NCI-H1694 (cell line): Measurements from ENCODE around the gene TNK2.
A peak's percentile ranks its signal among the peaks of the same experiment; 100 is the strongest.
"Not testable (repeated sequence)": the region's sequence is repeated elsewhere in the genome, so short reads cannot be mapped to it uniquely, and the experiment has no call there.

ENCODE experiments used
- DNase-seq: peaks from one replicate; lab custom pipeline; 2025; lab: John Stamatoyannopoulos, UW

The TNK2 gene

GRCh38 chr3:195907934-195908693 lies at the start of gene TNK2:
Gene TNK2 (minus strand): TSS chr3:195908551. CDS start chr3:195888588, 19,963 bp downstream.
- peak; percentile 48 for DNase-seq

GRCh38 chr3:195956577-195956976 lies 48.2 kb upstream of the TNK2 start:
- DNase-seq = no peak

GRCh38 chr3:195955416-195955841 lies 47.1 kb upstream of the TNK2 start:
- DNase-seq = not testable (repeated sequence)

GRCh38 chr3:195954752-195955119 lies 46.4 kb upstream of the TNK2 start:
- not testable (repeated sequence) for DNase-seq

GRCh38 chr3:195954052-195954751 lies 45.9 kb upstream of the TNK2 start:
- DNase-seq = not testable (repeated sequence)

- DNase-seq = not testable (repeated sequence)
These were observed 44.2 kb upstream of the TNK2 start for GRCh38 chr3:195952590-195952989.

GRCh38 chr3:195951443-195952177 lies 43.3 kb upstream of the TNK2 start:
- DNase-seq = not testable (repeated sequence)

- DNase-seq = not testable (repeated sequence)
These were observed 42.4 kb upstream of the TNK2 start for GRCh38 chr3:195950731-195951130.

- DNase-seq = not testable (repeated sequence)
These were observed 41.8 kb upstream of the TNK2 start for GRCh38 chr3:195950164-195950563.

- not testable (repeated sequence) for DNase-seq
These were observed 38.8 kb upstream of the TNK2 start for GRCh38 chr3:195946910-195947699.

GRCh38 chr3:195941265-195941815 lies 33.0 kb upstream of the TNK2 start:
- not testable (repeated sequence) for DNase-seq

GRCh38 chr3:195940806-195941205 lies 32.5 kb upstream of the TNK2 start:
- DNase-seq = not testable (repeated sequence)

GRCh38 chr3:195939526-195940470 lies 31.4 kb upstream of the TNK2 start:
- DNase-seq = not testable (repeated sequence)

- DNase-seq = not testable (repeated sequence)
These were observed 24.7 kb upstream of the TNK2 start for GRCh38 chr3:195933044-195933430.

- no peak for DNase-seq
These were observed 24.2 kb upstream of the TNK2 start for GRCh38 chr3:195932418-195933043.

- DNase-seq = no peak
These were observed 23.4 kb upstream of the TNK2 start for GRCh38 chr3:195931582-195932273.

GRCh38 chr3:195929452-195929851 lies 21.1 kb upstream of the TNK2 start:
- DNase-seq = no peak

- no peak for DNase-seq
These were observed 13.0 kb upstream of the TNK2 start for GRCh38 chr3:195921334-195921791.

GRCh38 chr3:195918176-195918575 lies 9.8 kb upstream of the TNK2 start:
- no peak for DNase-seq
